ENCODE results near the gene SINHCAF.
"Not testable (repeated sequence)": the region's sequence is repeated elsewhere in the genome, so short reads cannot be mapped to it uniquely, and the experiment has no call there.

SINHCAF gene

DNA sequence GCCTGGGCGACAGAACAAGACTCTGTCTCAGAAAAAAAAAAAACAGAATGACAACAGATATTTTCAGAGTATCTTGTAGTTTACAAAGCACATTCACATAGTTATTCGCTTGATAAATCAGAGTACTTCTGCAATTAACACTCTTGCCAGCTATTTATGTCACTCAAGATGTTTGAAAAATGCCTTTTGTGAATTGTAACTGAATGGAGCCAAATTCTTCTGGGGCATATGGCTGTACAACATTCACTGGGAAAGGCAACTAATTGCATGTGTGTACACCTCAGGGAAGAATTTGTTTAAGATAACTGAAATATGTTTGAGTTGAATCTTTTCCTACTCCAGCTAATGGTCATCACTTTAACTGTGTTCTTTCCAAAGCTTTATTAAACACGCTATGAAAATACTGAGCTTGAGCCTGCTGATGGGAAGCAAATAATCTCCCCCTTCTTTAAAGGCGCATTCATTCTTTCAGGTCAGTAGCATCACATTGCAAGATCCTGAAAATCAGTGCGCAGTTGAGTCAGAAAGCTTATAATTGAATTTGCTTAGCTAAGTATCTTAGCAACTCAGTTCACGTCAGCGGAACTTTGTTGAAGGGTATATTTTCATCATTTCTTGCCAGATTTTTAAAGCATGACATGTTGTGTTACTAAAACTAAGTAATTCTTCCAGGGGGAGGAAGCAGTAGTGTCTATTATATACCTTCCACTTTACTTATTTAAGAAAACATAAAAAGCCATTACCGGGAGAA, 66.6 kb downstream of the SINHCAF start:
- DNase-seq, result no peak

- DNase-seq, result no peak
Measured at GRCh38 chr12:31257784-31258183, 68.2 kb downstream of the SINHCAF start.

DNA sequence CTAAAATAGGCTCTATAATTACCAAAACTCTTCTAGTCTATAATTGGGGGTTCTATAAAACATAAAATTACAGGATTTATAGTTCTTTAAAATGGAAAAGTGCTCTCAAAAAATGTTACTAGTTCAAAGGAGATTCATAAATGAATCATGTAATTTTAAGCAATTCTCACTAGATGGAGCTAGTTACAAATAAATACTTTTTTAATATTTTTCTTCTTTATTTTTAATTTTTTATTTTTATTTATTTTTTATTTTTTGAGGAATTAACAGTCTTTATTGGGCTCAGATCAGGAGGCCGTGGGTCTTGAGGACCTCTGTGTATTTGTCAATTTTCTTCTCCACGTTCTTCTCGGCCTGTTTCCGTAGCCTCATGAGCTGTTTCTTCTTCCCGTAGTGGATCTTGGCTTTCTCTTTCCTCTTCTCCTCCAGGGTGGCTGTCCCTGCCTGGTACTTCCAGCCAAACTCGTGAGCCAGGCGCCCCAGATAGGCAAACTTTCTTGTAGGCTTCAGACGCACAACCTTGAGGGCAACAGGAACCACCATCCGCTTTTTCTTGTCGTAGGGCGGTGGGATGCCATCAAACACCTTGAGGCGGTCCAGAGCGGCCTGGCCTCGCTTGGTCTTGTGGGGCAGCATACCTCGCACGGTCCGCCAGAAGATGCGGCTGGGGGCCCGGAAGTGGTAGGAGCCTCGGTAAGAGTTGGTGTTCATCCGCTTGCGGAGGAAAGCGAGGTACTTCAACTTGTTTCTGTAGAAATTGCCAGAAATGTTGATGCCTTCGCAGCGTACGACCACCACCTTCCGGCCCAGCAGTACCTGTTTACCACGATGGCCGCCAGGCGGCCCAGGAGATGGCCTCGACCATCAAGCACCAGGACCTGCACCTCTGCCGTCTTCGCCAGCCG, 74.0 kb downstream of the SINHCAF start:
- DNase-seq, result not testable (repeated sequence)

DNA sequence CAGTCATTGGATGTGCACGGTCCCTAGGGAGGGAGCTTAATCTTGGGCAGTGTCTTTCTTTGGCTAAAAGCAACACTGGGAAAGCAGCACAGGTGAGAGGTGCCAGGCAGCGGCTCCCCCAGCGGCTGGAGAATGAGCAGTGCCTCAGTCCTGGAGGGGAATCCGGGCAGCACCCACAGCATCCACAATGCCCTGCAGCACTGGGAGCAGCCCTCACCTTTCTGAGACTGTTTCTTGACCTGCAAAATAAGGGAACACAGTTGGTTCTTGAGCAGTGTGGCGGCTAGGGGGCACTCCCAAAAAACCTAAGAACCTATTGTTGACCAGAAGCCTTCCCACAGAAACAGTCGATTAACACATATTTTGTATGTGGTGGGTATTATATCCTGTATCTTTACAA, 75.8 kb downstream of the SINHCAF start:
- no peak for DNase-seq

DNA sequence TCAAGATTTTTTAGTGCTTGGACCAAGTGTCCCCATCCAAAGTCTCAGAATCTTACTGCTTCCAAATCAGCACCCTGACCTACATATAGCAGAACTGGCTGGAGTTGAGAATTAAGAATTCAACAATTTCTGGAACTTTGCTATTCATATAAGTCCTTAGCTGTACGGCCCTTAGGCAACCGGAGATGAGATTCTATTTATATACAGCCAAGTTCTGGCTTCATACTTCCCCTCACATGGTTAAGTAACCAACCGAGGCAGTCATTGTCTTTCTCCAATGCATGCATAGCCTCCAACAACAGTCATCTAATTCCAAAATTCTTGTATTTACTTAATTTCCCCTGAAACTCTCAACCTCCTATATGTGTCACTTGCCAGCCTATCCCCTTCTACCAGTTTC, 76.6 kb downstream of the SINHCAF start:
- no peak for DNase-seq

GRCh38 chr12:31248815-31249214, 77.1 kb downstream of the SINHCAF start:
- DNase-seq, result no peak

DNA sequence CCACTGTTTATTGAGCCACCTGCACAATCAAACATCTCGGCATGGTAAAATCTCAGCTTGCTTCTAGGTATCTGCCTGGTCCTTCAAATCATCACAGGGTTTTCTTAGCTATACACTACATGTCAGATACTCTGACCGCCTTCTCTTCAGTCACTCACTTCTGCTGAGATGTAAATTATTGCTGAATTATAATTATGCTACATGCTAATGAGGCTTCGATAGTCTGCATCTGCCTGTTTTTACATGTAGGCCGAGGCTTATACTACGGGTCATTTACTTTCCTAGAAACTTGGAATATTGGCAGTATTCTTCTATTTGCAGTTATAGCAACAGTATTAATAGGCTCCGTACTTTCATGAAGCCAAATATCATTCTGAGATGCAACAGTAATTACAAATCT, 77.6 kb downstream of the SINHCAF start:
- no peak for DNase-seq

DNA sequence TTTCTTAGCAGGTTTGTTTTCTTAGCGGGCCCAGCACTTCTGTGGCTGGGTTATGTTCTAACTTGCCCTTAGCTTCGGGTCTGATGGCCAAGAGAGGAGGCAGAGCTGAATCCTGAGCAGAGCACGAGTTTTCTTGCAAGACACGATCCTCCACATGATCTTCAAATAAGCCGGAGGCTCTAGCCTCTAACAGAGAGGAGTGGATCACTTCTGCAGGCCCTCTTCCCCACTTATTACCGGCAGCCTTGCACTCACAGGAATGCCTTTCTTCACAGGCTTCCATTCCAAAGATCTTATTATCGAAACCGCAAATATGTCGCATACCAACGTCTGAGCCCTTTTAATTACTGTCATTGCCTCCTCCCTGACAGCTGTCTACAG, 79.5 kb downstream of the SINHCAF start:
- no peak for DNase-seq

DNA sequence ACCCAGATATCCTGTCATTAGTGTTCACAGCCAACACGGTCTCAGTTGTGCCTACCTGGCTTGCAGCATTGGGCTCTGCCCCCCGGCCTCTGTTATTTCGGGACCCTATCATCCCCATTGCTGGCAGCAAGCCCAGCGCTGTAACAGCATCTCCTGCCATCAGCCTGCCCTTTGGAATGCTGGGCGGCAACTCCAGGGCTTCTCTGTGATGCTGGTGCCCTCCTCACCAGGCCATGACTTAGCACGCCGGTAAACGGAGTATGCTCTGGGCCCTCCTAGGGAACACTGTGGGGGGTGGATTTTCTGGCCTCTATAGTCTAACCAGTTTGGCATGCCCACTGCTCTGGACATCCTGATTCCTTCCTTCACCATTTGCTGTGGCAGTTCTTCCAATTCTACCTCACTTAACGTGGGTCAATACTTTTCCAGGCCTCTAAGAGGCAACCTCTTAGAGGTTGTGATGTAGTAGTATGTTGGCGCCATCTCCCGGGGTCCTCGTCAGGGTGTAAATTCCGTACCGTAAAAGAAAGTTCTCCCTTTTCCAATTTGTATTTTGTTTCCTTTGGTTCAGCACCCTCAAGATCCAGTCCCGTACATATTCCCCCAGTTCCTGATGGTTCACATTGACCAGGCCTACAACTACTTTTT, 80.0 kb downstream of the SINHCAF start:
- no peak for DNase-seq

DNA sequence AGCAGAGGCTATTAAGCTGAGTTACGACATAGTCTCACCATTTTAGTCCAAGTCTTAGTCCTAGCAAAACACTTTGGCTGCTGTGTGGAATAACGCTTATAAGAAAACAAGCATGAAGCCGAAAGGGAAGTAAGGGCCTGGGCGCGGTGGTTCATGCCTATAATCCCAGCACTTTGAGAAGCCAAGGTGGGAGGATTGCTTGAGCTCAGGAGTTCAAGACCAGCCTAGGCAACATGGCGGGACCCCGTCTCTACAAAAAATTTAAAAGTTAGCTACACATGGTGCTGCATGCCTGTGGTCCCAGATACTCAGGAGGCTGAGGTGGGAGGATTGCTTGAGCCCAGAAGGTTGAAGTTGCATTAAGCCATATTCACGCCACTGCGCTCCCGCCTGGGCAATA, 83.5 kb downstream of the SINHCAF start:
- DNase-seq, result not testable (repeated sequence)

DNA sequence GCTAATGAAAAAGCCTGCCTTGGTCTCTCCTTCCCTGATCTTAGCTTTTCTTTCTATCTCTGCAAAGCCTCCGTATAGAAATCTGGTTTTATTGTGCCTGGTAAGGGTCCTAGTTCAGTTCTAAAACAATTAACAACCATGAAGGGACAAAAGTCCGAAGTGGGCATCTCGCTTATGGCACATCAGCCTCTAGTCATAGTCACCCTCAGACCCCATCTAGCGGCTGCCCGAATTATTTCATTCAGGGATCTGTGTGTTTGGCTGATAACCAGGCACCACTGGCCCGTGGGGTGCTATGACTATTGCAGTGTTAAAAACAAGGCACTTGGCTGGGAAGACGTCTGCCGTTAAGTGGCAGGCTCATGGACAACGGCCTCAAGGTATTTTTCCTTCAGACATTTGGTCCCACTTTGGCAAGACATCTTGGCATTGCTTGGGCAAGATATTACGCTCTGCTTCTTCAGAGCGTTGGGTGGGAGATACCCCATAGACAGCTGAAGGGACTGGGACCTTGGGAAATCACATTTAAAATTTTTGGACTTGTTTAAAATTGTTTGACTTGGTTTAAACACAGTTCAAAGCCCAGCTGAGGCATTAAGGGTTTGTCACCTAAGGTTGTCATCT, 87.1 kb downstream of the SINHCAF start:
- peak; percentile 45 for DNase-seq

DNA sequence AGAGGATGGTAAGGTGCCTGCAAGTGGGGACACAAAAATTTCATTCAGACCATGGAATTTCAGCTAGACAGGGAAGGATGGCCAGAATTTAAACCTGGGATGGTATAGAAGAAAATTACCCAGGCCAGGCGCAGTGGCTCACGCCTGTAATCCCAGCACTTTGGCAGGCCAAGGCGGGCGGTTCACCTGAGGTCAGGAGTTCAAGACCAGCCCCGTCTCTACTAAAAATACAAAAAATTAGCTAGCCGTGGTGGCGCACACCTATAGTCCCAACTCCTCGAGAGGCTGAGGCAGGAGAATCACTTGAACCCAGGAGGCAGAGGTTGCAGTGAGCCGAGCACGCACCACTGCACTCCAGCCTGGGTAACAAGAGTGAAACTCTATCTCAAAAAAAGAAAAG, 87.6 kb downstream of the SINHCAF start:
- DNase-seq, result not testable (repeated sequence)

DNA sequence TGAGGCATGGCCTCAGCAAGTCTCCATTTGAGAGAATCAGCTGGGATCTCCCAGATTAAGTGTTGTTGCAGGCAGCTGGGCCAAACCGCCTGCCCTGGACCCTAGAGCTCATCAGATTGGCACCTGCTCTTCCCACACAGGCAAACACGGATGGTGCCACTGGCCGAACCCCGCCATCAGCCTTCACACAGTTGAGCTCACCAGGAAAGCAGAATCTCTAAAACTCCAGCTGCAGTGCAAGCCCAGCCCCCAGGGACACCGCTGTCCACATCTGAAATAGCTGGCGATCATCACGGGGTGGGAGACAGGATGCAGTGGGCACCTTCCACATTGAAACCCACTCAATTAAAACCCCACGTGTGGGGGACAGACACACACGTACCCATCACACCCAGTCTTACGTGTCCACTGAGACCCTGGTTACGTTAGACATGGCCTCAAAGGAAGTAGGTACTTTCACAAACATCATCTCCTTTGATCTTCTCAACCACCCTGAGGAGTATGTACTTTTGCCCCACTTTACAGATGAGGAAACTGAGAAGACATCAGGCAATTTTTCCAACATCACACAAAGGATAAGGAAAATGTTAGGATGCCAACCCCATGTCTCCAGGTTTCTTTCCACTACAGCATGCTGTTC, 88.8 kb downstream of the SINHCAF start:
- DNase-seq, result no peak

GRCh38 chr12:31235868-31236395, 90.0 kb downstream of the SINHCAF start:
- DNase-seq, result no peak

DNA sequence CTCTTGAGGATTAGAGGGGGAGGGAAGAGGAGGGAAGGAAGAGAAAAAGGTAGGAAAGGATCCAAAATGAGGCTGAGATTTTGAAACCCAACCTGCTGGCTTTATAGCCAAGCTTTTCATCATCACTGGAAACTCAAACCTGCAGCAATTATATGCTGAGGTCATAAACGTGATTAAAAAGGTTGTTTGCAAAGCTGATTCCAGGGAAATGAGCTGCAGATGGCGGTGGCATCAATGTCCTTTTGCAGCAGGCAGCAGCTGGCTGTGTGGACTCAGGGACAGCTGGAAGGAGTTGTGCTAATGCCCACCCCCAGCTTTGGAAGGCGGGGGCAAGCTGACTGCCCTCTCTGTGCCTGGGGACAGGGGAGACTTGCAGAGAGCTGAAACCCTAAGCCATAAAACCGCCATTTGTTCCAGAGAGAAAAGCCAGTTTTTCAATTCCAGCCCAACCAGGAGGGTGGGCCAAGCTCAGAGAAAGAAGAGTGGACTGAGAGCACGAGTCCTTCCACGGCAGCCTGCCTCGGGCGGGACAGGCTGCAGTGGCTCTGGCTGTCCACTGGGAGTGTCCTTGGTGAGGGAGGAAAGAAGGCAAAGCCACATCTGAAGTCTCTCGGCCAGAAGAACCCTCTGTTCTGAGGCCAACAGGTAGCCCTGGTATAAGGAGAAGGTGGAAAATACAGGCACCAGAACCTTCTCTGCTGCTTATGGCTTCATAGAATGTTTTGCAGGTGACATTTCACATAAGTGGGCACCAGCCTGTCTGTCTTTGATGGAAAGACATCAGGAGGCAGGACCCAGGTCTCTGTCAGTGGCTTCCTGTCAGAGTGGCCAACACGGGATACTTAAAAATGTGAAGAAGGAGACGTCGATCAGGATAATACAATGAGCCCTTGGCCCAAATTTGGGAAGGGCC, 90.7 kb downstream of the SINHCAF start:
- no peak for DNase-seq

- DNase-seq, result no peak
Measured at GRCh38 chr12:31234053-31234840, 91.7 kb downstream of the SINHCAF start.

DNA sequence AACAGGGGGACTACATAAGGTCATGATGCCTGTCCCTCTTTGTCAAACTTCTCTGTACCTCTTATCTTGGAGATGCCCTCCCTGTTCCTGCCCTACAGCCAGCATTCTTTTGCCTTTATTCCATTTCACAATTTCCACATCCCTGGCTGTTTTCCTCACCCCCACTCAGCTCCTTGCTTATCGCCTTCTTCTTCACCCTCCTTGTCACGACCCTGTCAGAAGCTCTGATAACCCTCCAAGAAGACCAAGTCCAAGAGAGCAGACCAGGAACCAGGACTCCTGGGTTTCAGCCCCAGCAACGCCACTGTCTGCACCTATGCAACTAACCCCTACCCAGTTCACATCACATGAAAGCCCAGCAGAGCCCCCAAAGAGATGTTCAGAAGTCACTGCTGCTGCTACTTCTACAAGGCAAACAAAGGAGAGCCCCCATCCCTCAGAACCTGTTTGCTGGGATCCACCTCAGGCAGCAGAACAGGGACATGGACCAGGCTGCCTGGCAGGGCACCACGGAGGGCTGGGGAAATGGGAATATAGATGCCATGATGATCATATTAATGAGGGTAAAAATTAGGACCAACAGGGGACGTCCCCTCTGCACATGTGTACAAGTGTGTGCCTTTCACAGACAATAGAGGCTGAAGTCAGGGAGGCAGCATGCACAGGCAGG, 92.8 kb downstream of the SINHCAF start:
- no peak for DNase-seq

DNA sequence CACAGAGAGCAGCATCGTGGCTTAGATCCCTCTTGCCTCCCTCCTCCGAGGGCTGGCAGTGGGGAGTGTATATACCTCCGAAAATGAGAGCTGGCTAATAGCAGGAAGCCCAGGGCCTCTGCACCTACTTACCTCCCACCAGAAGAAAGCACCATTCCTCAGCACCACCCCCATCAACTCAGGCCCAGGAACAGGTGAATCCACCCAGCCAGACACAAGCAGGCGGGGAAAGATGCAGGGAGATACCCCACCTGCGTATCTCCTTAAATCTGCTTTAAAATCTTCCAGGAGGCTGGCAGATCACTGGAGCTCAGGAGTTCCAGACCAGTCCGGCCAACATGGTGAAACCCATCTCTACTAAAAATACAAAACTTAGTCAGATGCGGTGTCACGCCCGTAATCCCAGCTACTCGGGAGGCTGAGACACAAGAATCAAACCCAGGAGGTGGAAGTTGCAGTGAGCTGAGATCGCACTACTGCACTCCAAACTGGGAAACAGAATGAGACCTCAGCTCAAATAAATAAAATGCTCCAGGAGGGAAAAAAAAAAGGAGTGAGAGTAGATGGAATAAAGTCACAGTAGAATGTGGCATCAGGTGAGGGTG, 93.5 kb downstream of the SINHCAF start:
- DNase-seq, result no peak

GRCh38 chr12:31231611-31232360, 94.2 kb downstream of the SINHCAF start:
- DNase-seq, result no peak
